ENCODE results near the gene BID.

- peak; percentile 69 for TF ChIP-seq CBFB (IDR thresholded peaks at IDR 0.05; ENCODE audit: low read depth)
- peak; percentile 79 for TF ChIP-seq POLR2A (IDR thresholded peaks at IDR 0.05; ENCODE audit: low read depth, low read length)
- 0 out of 2 replicates have a peak, but pooled peaks have one; percentile 63 for TF ChIP-seq ZBED1 (IDR thresholded peaks at IDR 0.05; ENCODE audit: borderline replicate concordance)
- no peak for TF ChIP-seq EZH2 (IDR thresholded peaks at IDR 0.05; ENCODE audit: borderline replicate concordance, control insufficient read depth, low read depth, low read length)
- TF ChIP-seq EGR1 (IDR thresholded peaks at IDR 0.05; ENCODE audit: borderline replicate concordance in 1 of 2, low read depth in 2 of 2, low read length in 2 of 2) = peak in 1 of 2 experiments; percentile 56; a peak in 1 of 3 replicates
- no peak for TF ChIP-seq CREB1 (IDR thresholded peaks at IDR 0.05; ENCODE audit: low read depth)
- peak; percentile 91 for TF ChIP-seq HDGF (IDR thresholded peaks at IDR 0.05)
- 0 out of 2 replicates have a peak, but pooled peaks have one; percentile 63 for TF ChIP-seq CBX5 (IDR thresholded peaks at IDR 0.05; ENCODE audit: low read depth)
- TF ChIP-seq FOS (IDR thresholded peaks at IDR 0.05; ENCODE audit: borderline replicate concordance, extremely low read depth, insufficient read length) = no peak
Measured at GRCh38 chr22:17779286-17780115, 5.2 kb upstream of the BID start.

All from GM12878 (cell line).